GM10266 (cell line): ENCODE measurements around the gene CCDC112.

Source experiments
- DNase-seq: peaks from one replicate; pipeline ENCODE4 v3.0.0; 2012; ENCODE audit errors: extremely low spot score
- CTCF ChIP-seq: IDR thresholded peaks from 2 replicates; pipeline ENCODE4 v1.5.1; 2012; ENCODE audit warnings: mild to moderate bottlenecking, low read depth; ENCODE audit not compliant: control insufficient read depth, insufficient read depth; ENCODE audit errors: missing control alignments

CCDC112 gene

GRCh38 chr5:115325296-115325959 lies 29.0 kb upstream of the CCDC112 start:
- TF ChIP-seq CTCF, result no peak
- no peak for DNase-seq

GRCh38 chr5:115324021-115324420 lies 27.6 kb upstream of the CCDC112 start:
- TF ChIP-seq CTCF, result no peak
- DNase-seq, result no peak

GRCh38 chr5:115322729-115323128 lies 26.3 kb upstream of the CCDC112 start:
- DNase-seq, result no peak
- no peak for TF ChIP-seq CTCF

- TF ChIP-seq CTCF, result no peak
- no peak for DNase-seq
Observed at GRCh38 chr5:115321309-115321708, 24.9 kb upstream of the CCDC112 start.

- no peak for DNase-seq
- no peak for TF ChIP-seq CTCF
Observed at GRCh38 chr5:115320515-115320914, 24.1 kb upstream of the CCDC112 start.

- no peak for DNase-seq
- TF ChIP-seq CTCF, result no peak
Observed at GRCh38 chr5:115320006-115320405, 23.6 kb upstream of the CCDC112 start.

GRCh38 chr5:115319007-115319406 lies 22.6 kb upstream of the CCDC112 start:
- TF ChIP-seq CTCF, result no peak
- no peak for DNase-seq
